Breast epithelium (tissue), 4 donors: ENCODE results near the gene UBE4B. TPM values are rescaled to one million over a fixed set of nuclear protein-coding genes. Genes with fewer than 3 reads are reported as not detected.

ENCODE experiments used
- DNase-seq, 2 donors: peaks; one replicate each; pipeline ENCODE4 v3.0.0-alpha.2; 2019; ENCODE audit warnings: low spot score in 2 of 2
- H3K27ac ChIP-seq, 2 donors: fragments of 200-600 bp; sonication (generic) in 1 of 2; one replicate each; pipeline ENCODE4 v1.5.1; 2016 to 2019; ENCODE audit warnings: mild to moderate bottlenecking in 1 of 2
- H3K27me3 ChIP-seq, 2 donors: fragments of 200-600 bp; sonication (generic) in 1 of 2; one replicate each; pipeline versions ENCODE4 v1.5.1 to v1.6.0; 2017 to 2019; ENCODE audit warnings: control low read depth in 1 of 2, mild to moderate bottlenecking in 1 of 2
- H3K36me3 ChIP-seq: fragments of 200-600 bp; one replicate; pipeline ENCODE4 v1.5.1; 2019
- H3K4me1 ChIP-seq, 2 donors: fragments of 200-600 bp; sonication (generic); one replicate each; pipeline ENCODE4 v1.5.1; 2016 to 2019; ENCODE audit warnings: control low read depth in 1 of 2
- H3K4me3 ChIP-seq, 3 donors: fragments of 200-600 bp; sonication (generic); 1 replicate in 2 of 3; 2 replicates in 1 of 3; pipeline ENCODE4 v1.5.1; 2016 to 2019; ENCODE audit warnings: mild to moderate bottlenecking in 3 of 3, moderate library complexity in 2 of 3
- H3K9me3 ChIP-seq, 2 donors: fragments of 200-600 bp; sonication (generic) in 1 of 2; one replicate each; pipeline ENCODE4 v1.5.1; 2016 to 2019; ENCODE audit warnings: control low read depth in 1 of 2
- CTCF ChIP-seq, 3 donors: fragments of 450-650 bp; IDR thresholded peaks; one replicate each; pipeline ENCODE4 v1.5.1; 2016 to 2017; ENCODE audit warnings: antibody characterized with exemption in 3 of 3, mild to moderate bottlenecking in 3 of 3, moderate library complexity in 3 of 3
- POLR2A ChIP-seq: fragments of 450-650 bp; IDR thresholded peaks from one replicate; pipeline ENCODE4 v1.6.1; 2016; ENCODE audit warnings: antibody characterized with exemption, mild to moderate bottlenecking, moderate library complexity
- POLR2AphosphoS5 ChIP-seq, 3 donors: sonication (generic); formaldehyde crosslinking; IDR thresholded peaks; one replicate each; pipeline ENCODE4 v1.6.1; 2017; ENCODE audit warnings: antibody characterized with exemption in 3 of 3
- intact Hi-C: fragments of 100-400 bp; cut with DNase I; formaldehyde crosslinking; loops from one replicate; pipeline ENCODE4 v1.15.1; 2023; ENCODE audit warnings: low total_unique reads
- total RNA-seq, 3 donors: library from RNA; depleted of rRNA; stranded (reverse); fragments of >200 nt; gene quantifications; one replicate each; pipeline ENCODE4 v1.1.0, GENCODE V29; 2016

Gene UBE4B
- total RNA-seq, 3 donors from 2014 or later: 36.4 to 43.4 (median 41.7) TPM

GRCh38 chr1:10075732-10076131 lies 43.0 kb downstream of the UBE4B start:
- TF ChIP-seq POLR2AphosphoS5 (IDR thresholded peaks at IDR 0.05) (no peak), POLR2A (no peak), CTCF (IDR thresholded peaks at IDR 0.05) (no peak)
- Histone ChIP-seq H3K4me1 (no peaks in the 10 kb centered on the region), H3K27me3 (no peaks in the 10 kb centered on the region), H3K36me3 (no peaks in the 10 kb centered on the region), H3K27ac (no peak overlapping the region), H3K9me3 (no peaks in the 10 kb centered on the region), H3K4me3 (no peak overlapping the region)
- no peak for DNase-seq
- intact Hi-C loops: no loop called here

GRCh38 chr1:10078494-10078893 lies 45.7 kb downstream of the UBE4B start:
- no peak overlapping the region for H3K27ac ChIP-seq

GRCh38 chr1:10080523-10080922 lies 47.8 kb downstream of the UBE4B start:
- DNase-seq: no peak
- no peak for TF ChIP-seq POLR2A
- TF ChIP-seq POLR2AphosphoS5 (IDR thresholded peaks at IDR 0.05): no peak
- Histone ChIP-seq H3K36me3 (no peaks in the 10 kb centered on the region), H3K27me3 (no peaks in the 10 kb centered on the region), H3K4me1 (no peaks in the 10 kb centered on the region), H3K27ac (no peak overlapping the region), H3K4me3 (no peak overlapping the region), H3K9me3 (no peaks in the 10 kb centered on the region)
- intact Hi-C loops: loop anchor here (5.0 kb wide), 1 partner anchor 547 kb away; no protein-coding TSS in a partner anchor

More at GRCh38 chr1:10078494-10078893, 45.7 kb downstream of the UBE4B start:
- H3K4me3 ChIP-seq: no peak overlapping the region
- H3K27me3 ChIP-seq: no peaks in the 10 kb centered on the region
- H3K9me3 ChIP-seq: no peaks in the 10 kb centered on the region
- no peak for TF ChIP-seq POLR2A
- TF ChIP-seq POLR2AphosphoS5 (IDR thresholded peaks at IDR 0.05): no peak
- TF ChIP-seq CTCF (IDR thresholded peaks at IDR 0.05): no peak
- H3K36me3 ChIP-seq: no peaks in the 10 kb centered on the region
- intact Hi-C loops: no loop called here
- DNase-seq: no peak
- H3K4me1 ChIP-seq: no peaks in the 10 kb centered on the region

- Histone ChIP-seq H3K4me3 (no peak overlapping the region), H3K27me3 (no peaks in the 10 kb centered on the region), H3K27ac (no peak overlapping the region), H3K4me1 (no peaks in the 10 kb centered on the region), H3K9me3 (no peaks in the 10 kb centered on the region), H3K36me3 (no peaks in the 10 kb centered on the region)
- DNase-seq: no peak
- intact Hi-C loops: loop anchor here (5.0 kb wide), 1 partner anchor 544 kb away; no protein-coding TSS in a partner anchor
- TF ChIP-seq POLR2AphosphoS5 (IDR thresholded peaks at IDR 0.05) (no peak), CTCF (IDR thresholded peaks at IDR 0.05) (no peak), POLR2A (no peak)
These were observed 50.2 kb downstream of the UBE4B start for GRCh38 chr1:10082785-10083479.

- no peaks in the 10 kb centered on the region for H3K36me3 ChIP-seq
- H3K4me3 ChIP-seq: no peak overlapping the region
- intact Hi-C loops: loop anchor here (5.0 kb wide), 1 partner anchor 543 kb away; no protein-coding TSS in a partner anchor
- DNase-seq: no peak
- no peaks in the 10 kb centered on the region for H3K27me3 ChIP-seq
- H3K9me3 ChIP-seq: no peaks in the 10 kb centered on the region
- no peak overlapping the region for H3K27ac ChIP-seq
- TF ChIP-seq POLR2A (no peak), CTCF (IDR thresholded peaks at IDR 0.05) (no peak), POLR2AphosphoS5 (IDR thresholded peaks at IDR 0.05) (no peak)
- H3K4me1 ChIP-seq: no peaks in the 10 kb centered on the region
These were observed 51.3 kb downstream of the UBE4B start for GRCh38 chr1:10084045-10084444.
